Stimulated activated CD4-positive, alpha-beta T cell treated with anti-CD3 and anti-CD28 coated beads, Interleukin-12 subunit alpha, Interleukin-12 subunit beta, amount 100 ng/mL, for 24 hours (primary cell): ENCODE data around the gene DAZAP1.

ENCODE experiments used
- DNase-seq, 2 experiments: peaks; one replicate each; pipeline ENCODE4 v3.0.0-alpha.2; 2020; ENCODE audit warnings: low read depth in 2 of 2

Gene DAZAP1

GRCh38 chr19:1441022-1441426 lies 33.6 kb downstream of the DAZAP1 start:
- no peak for DNase-seq

GRCh38 chr19:1441677-1442438 lies 34.5 kb downstream of the DAZAP1 start:
- no peak for DNase-seq

GRCh38 chr19:1445185-1445931 lies 38.0 kb downstream of the DAZAP1 start:
- DNase-seq: peak; percentile 56 to 66

- no peak for DNase-seq
Observed at GRCh38 chr19:1445932-1446712, 38.7 kb downstream of the DAZAP1 start.

GRCh38 chr19:1446713-1447481 lies 39.5 kb downstream of the DAZAP1 start:
- no peak for DNase-seq

DNA sequence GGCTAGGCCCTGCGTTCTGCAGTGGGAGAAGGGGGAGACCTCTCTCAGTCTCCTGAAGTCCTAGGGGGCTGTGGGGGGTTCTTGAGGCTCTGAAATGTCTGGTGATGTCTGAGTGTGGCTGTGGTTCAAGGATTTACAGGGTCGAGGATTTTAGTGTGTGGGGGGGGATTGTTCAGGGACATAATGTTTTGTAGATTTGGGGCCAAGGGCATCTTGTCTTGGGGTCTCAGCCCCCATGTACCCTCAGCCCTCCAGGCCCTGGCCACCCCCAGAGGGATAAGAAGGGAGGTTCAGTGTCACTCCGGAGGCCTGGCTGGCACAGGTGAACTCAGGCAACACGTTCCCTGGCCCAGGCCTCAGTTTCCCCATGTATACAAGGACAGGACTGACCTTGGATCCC lies 40.1 kb downstream of the DAZAP1 start:
- no peak for DNase-seq

- DNase-seq: no peak
Observed at GRCh38 chr19:1447944-1448343, 40.6 kb downstream of the DAZAP1 start.

DNA sequence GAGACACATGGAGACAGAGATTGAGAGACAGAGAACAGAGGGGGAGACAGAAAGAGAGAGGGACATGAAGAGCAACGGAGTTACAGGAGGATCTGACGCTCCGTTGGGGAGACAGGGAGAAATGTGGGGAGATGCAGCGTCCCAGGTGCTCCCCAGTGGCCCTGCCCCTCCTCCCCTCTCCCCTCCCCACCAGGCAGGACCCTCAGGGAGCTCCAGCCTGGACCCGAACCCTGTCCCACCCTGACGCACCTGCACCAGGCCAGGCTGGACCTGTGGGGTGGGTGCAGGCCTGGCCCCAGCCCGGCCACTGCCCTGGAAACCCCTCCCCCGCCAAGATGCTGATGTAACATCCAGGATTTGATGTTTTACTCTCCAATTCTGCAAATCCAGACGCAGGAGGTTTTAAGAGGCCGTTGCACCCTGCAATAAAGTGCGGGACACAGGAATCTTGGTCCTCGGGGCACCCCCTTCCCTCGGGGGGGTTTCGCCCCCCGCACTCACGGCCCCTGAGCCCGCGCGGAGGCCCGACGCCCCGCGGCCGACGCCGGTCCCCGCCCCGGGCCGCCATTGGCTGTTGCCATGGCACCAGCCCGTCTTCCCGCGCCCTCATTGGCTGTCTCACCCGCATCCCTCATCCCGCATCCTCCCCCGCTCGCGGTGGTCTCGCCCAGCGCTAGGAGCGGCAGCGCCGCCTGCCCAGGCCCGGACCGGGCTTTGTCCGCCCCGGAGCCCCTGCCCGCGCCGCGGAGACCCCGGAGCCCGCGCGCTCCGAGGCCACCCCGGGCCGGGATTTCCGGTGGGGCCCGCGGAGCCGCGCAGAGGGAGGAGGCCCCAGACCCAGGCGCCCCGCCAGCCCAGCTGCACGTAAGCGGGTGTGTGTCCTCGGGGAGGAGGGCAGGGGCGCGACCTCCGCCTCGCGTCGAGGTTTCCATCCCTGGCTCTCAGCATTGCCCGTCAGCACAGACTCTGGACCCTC lies 42.4 kb downstream of the DAZAP1 start, which contains the start of gene APC2:
Gene APC2 (plus strand): TSS at position 655 of the 976 bp plus-strand sequence. CDS start 2,881 bp downstream, outside the sequence.
- DNase-seq: no peak

DNA sequence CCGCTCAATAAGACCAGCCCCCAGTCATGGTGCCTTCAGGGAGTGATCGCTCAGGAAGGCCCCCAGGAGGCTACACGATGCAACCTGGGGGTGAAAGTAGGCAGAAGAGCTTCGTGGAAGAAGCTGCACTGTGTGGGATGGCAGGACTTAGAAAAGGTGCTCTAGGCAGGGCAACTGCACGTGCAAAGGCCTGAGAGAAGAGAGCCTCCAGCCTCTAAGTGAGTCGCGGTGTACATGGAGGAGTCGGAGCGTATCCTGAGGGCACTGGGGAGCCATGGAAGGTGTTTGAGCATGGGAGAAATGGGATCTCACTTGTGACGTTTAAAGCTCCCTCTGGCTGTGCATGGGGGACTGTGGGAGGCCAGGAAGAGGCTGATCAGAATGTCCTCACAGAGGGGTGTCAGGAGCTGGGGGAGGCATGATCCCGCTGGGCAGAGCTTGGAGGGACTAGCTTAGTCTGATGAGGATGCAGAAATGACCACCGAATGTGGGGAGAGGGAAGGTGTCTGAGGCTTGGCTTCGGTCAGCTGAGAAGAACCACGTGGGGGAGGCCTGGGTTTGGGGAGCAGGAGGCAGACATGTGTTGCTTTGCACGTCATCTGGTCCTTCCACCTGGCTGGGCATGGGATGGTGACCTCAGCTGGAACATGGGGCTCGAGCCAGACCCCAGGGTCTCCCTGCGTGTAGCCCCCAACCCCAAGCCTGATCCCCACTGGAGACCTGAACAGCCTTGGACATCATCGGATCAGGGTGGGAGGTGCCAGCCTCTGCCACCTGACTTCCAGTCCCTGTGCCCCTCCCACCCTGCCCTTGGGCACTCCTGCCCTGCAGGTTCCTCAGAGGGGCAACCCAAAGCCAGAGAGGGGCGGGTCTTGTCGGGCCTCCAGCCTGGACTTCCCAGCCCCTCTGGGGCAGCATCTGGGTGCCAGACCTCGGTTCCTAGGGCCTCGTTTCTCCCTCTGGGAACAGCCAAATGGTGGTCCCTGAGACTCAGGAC lies 43.6 kb downstream of the DAZAP1 start:
- no peak for DNase-seq

DNA sequence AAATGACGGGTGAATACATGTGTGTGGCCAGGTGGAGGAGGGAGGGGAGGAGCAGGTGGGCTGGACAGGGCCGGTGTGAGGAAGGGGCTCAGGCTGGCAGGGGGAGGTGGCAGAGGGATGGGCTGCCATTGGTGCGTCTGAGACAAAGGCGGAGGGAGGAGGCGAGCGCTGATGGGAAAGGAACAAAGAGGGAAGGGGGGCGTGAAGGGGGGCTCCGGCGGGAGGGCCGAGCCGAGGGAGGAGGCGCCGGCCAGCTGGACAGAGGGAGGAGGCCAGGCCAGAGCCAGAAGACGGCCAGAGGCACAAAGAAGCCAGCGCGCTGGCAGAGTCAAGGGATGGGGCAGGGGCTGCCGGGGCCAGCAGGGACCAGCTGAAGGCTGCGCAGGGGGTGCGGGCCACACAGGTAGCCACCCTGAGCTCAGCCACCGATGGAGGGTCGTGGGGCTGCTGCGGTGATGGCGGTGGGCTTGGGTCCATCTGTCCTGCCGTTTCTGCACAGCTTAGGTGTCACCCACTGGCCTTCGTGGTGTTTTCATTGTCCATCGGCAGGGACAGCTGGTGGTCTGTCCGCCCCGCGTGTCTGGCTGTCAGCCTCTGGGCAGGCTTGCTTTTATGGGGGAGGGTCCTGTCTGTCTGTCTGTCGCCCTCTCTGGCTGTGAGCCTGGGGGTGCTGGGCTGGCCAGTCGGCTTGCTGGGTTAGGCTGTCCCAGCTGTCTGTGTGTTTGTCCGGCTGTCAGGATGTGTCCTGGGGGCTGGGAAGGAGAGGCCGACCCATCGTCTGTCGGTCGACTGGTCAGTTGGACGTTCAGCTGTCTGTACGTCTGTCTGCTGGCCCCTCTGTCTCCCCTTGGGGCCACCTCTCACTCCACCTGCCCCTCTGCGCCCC lies 44.8 kb downstream of the DAZAP1 start:
- no peak for DNase-seq

DNA sequence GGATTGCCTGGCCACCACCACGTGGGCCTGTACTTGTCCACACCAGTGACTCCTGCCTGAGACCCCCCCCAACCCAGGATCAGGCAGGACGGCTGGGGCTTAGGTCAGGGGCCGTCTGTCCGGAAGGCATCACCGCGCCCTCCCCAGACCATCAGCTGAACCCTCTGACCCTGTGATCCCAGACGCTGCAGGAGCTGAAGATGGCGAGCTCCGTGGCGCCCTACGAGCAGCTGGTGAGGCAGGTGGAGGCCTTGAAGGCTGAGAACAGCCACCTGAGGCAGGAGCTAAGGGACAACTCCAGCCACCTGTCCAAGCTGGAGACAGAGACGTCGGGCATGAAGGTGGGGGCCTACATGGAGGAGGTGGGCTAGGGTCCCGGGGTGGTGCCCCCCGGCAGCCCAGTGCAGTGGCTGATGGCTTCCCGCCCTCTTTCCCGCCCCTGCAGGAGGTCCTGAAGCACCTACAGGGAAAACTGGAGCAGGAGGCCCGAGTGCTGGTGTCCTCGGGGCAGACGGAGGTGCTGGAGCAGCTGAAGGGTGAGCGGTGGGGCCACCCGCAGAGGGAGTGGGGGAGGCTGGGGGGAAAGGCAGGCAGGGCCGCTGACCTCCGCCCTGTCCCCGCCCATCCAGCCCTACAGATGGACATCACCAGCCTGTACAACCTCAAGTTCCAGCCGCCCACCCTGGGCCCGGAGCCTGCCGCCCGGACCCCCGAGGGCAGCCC lies 45.6 kb downstream of the DAZAP1 start:
- no peak for DNase-seq

DNA sequence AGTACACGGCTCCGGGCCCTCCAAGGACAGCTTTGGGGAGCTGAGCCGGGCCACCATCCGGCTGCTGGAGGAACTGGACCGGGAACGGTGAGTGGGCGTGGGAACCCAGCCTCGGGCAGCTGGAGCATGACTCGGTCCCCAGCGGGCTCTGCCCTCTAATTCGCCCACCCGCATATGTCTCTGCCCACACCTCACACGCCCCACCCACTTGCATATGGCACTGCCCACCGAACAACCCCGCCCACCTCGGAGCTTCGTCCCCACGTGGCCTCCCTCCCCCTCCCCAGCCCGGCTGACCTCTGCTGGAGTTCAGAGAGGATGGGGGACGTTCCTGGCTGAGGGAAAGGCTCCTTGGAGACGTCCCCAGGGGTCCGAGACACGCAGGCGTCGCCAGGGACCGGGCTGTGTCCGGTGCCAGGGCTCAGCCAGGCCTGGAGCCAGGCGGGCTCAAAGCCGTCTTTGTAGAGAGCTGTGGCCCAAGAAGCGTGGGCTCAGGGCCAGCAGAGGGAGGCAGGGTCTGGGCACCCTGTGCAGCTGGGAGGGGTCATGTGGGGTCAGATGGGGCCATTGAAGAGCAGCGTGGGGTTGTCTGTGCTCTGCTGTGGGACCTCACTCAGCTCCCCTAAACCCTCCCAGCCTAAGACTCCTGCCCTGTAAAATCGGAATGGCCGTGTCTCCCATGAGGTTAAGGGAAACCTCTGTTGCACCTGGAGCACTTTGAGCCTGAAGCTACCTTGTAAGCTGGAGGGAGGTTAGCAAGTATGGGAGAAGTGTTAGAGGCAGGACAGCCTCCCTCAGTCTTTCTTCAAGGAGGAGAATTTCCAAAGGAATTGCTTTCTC lies 46.4 kb downstream of the DAZAP1 start:
- no peak for DNase-seq

GRCh38 chr19:1455002-1455335 lies 47.6 kb downstream of the DAZAP1 start:
- no peak for DNase-seq

DNA sequence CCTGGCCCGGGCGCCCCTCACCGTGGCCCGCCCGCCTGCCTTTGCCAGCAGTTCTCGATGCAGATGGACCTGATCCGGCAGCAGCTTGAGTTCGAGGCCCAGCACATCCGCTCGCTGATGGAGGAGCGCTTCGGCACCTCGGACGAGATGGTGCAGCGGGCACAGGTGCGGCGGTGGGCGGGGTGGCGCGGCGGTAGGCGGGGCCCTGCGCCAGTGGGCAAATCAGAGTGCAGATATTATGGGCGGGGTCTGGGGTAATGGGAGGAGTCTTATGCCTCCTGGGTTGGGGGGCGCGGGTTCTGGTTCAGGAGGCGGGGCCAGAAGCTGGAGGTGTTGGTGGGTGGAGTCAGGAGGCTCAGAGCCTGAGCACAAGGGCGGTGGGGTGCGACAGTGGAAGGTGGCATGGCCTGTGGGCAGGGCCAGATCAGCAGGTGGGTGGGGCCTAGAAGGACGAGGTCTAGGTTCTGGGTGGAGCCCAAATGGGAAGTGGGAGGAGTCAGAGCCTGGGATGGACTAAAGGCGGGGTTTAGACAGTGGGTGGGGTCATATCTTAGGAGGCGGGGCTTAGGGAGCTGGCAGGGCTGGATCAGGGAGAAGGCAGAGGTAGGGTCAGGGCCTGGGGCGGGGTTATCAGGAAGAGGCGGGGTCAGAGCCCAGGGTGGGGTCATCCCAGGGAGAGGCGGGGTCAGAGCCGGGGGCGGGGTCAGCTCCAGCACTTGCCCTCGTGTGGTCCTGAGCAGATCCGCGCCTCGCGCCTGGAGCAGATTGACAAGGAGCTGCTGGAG lies 48.1 kb downstream of the DAZAP1 start:
- DNase-seq: peak in 1 of 2 experiments; percentile 54

DNA sequence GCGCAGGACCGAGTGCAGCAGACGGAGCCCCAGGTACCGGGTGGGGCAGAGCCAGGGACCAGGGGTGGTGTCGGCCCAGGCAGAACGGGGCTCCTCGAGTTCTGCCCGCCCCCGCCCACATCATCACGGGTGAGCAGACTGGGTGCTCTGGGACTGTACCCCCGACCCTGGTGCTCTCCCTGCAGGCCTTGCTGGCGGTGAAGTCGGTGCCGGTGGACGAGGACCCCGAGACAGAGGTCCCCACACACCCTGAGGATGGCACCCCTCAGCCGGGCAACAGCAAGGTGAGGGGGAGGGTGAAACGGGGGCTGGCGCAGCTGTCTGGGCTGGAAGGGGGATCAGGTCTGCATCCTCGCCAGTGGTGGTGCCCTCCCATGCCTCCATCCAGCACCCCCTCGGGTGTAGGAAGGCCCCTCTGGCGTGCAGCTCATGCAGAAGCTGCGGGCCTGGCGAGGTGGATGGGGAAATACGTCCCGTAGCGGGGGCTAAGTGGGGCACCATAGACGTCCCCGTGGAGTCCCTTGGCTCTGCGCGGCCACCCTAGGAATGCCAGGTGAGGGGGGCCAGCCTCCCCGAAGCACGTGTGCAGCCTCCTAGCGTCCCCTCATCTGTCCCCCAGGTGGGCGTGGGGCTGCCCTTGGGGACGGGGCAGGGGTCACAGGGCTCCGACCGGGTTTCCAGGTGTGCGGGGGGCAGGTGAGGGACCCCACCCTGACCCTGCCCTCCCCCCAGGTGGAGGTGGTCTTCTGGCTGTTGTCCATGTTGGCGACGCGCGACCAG lies 48.9 kb downstream of the DAZAP1 start:
- DNase-seq: no peak
